PC-3 (cell line): ENCODE measurements around the gene ATP6V1G1. TPM values are rescaled to one million over a fixed set of nuclear protein-coding genes. Genes with fewer than 3 reads are reported as not detected.
"Not testable (repeated sequence)": the region's sequence is repeated elsewhere in the genome, so short reads cannot be mapped to it uniquely, and the experiment has no call there.

ENCODE experiments used
- ATAC-seq: fragments of 200-7000 bp; cut with Tn5 transposase; 2 replicates; pipeline ENCODE4 v1.9.1; 2020; ENCODE audit warnings: mild to moderate bottlenecking, moderate library complexity
- BruUV-seq: library from RNA; stranded (reverse); fragments of 400-500 nt; replicated peaks from 2 replicates; lab custom pipeline; 2021; lab: Mats Ljungman, UMichigan
- CTCF ChIA-PET: fragments of 300-600 bp; sonication (Branson Sonifier 250); formaldehyde crosslinking; loops from one replicate; lab custom pipeline; 2022; ENCODE audit warnings: antibody characterized with exemption; lab: Charles Lee
- POLR2A ChIA-PET: fragments of 300-600 bp; sonication (Branson Sonifier 250); formaldehyde crosslinking; loops from one replicate; lab custom pipeline; 2022; ENCODE audit warnings: antibody characterized with exemption; ENCODE audit not compliant: unreplicated experiment; lab: Charles Lee
- DNase-seq: peaks from one replicate; pipeline ENCODE4 v3.0.0-alpha.2; 2015
- H2AFZ ChIP-seq: fragments of 300-600 bp; sonication (generic); 2 replicates; pipeline ENCODE4 v1.6.0; 2016; ENCODE audit warnings: antibody characterized with exemption, low read length
- H3F3A ChIP-seq: fragments of 300-600 bp; sonication (generic); one replicate; pipeline ENCODE4 v1.6.0; 2017; ENCODE audit warnings: antibody characterized with exemption, low read length, control low read depth, mild to moderate bottlenecking; ENCODE audit not compliant: unreplicated experiment
- H3K27ac ChIP-seq: fragments of 300-600 bp; sonication (generic); 2 replicates; pipeline ENCODE4 v1.5.1; 2016; ENCODE audit warnings: mild to moderate bottlenecking, low read length
- H3K27me3 ChIP-seq: fragments of 300-600 bp; sonication (generic); 2 replicates; pipeline ENCODE4 v1.6.1; 2016; ENCODE audit warnings: low read length, mixed read lengths
- H3K36me3 ChIP-seq: fragments of 300-600 bp; sonication (generic); 2 replicates; pipeline ENCODE4 v1.6.1; 2016; ENCODE audit warnings: low read depth, mixed run types, low read length, mixed read lengths
- H3K4me1 ChIP-seq: fragments of 300-600 bp; sonication (generic); 2 replicates; pipeline ENCODE4 v1.5.1; 2016; ENCODE audit warnings: low read length; ENCODE audit not compliant: insufficient read depth
- H3K4me2 ChIP-seq: fragments of 300-600 bp; sonication (generic); 2 replicates; pipeline ENCODE4 v1.6.0; 2016; ENCODE audit warnings: low read length
- H3K4me3 ChIP-seq: fragments of 300-600 bp; sonication (generic); 2 replicates; pipeline ENCODE4 v1.5.1; 2016; ENCODE audit warnings: mild to moderate bottlenecking, low read length, mixed read lengths
- H3K79me2 ChIP-seq: fragments of 300-600 bp; sonication (generic); 2 replicates; pipeline ENCODE4 v1.6.1; 2017; ENCODE audit warnings: low read length, mixed read lengths
- H3K9ac ChIP-seq: fragments of 300-600 bp; sonication (generic); 2 replicates; pipeline ENCODE4 v1.6.0; 2016; ENCODE audit warnings: mild to moderate bottlenecking, low read length
- H3K9me2 ChIP-seq: fragments of 300-600 bp; sonication (generic); replicated peaks from 2 replicates; pipeline ENCODE4 v1.6.1; 2016; ENCODE audit warnings: mixed run types, low read length, mixed read lengths
- H3K9me3 ChIP-seq: fragments of 300-600 bp; sonication (generic); 2 replicates; pipeline ENCODE4 v1.6.1; 2016; ENCODE audit warnings: low read length, mixed read lengths
- H4K20me1 ChIP-seq: fragments of 300-600 bp; sonication (generic); 2 replicates; pipeline ENCODE4 v1.6.1; 2016; ENCODE audit warnings: low read length, mixed read lengths
- CTCF ChIP-seq: fragments of 300-600 bp; sonication (generic); conservative IDR thresholded peaks from 2 replicates; pipeline ENCODE4 v1.5.1; 2017; ENCODE audit warnings: antibody characterized with exemption, low read depth, mild to moderate bottlenecking, low read length
- EZH2 ChIP-seq: fragments of 300-600 bp; sonication (generic); IDR thresholded peaks from one replicate; pipeline ENCODE4 v1.6.1; 2017; ENCODE audit warnings: antibody characterized with exemption, mild to moderate bottlenecking, low read length; ENCODE audit not compliant: unreplicated experiment
- EZH2phosphoT487 ChIP-seq: fragments of 300-600 bp; sonication (generic); IDR thresholded peaks from 2 replicates; pipeline ENCODE4 v1.6.1; 2018; ENCODE audit warnings: mild to moderate bottlenecking, antibody characterized with exemption, low read length, borderline replicate concordance
- intact Hi-C: fragments of 100-400 bp; cut with micrococcal nuclease; formaldehyde crosslinking; loops from 2 replicates; pipeline ENCODE4 v1.9.0; 2023
- total RNA-seq: library from RNA; depleted of rRNA; stranded (reverse); fragments of >200 nt; gene quantifications from 2 replicates; pipeline ENCODE4 v1.2.3, GENCODE V29; 2014

Gene ATP6V1G1
- total RNA-seq, 1 experiment from 2014 or later, result 126 TPM

GRCh38 chr9:114594136-114594535 lies 6.6 kb downstream of the ATP6V1G1 start:
- Histone ChIP-seq H3K36me3 (peaks cover 45% of the 10 kb centered on the region), H4K20me1 (peaks cover 35% of the 10 kb centered on the region), H3K9me2 (no peaks in the 10 kb centered on the region), H3K9me3 (no peaks in the 10 kb centered on the region), H3K9ac (no peak overlapping the region), H3K4me3 (no peak overlapping the region), H2AFZ (no peak overlapping the region), H3K27me3 (no peaks in the 10 kb centered on the region), H3K79me2 (peaks cover 65% of the 10 kb centered on the region), H3F3A (no peaks in the 10 kb centered on the region), H3K4me2 (no peak overlapping the region), H3K27ac (no peak overlapping the region), H3K4me1 (peaks cover 20% of the 10 kb centered on the region)
- CTCF ChIA-PET, result no interaction called here
- no peak for ATAC-seq
- no peak for DNase-seq
- POLR2A ChIA-PET, result no interaction called here
- intact Hi-C loops, result no loop called here
- TF ChIP-seq EZH2phosphoT487, result no peak
- TF ChIP-seq EZH2, result no peak
- no peak for TF ChIP-seq CTCF
- BruUV-seq, result no TSS peak

DNA sequence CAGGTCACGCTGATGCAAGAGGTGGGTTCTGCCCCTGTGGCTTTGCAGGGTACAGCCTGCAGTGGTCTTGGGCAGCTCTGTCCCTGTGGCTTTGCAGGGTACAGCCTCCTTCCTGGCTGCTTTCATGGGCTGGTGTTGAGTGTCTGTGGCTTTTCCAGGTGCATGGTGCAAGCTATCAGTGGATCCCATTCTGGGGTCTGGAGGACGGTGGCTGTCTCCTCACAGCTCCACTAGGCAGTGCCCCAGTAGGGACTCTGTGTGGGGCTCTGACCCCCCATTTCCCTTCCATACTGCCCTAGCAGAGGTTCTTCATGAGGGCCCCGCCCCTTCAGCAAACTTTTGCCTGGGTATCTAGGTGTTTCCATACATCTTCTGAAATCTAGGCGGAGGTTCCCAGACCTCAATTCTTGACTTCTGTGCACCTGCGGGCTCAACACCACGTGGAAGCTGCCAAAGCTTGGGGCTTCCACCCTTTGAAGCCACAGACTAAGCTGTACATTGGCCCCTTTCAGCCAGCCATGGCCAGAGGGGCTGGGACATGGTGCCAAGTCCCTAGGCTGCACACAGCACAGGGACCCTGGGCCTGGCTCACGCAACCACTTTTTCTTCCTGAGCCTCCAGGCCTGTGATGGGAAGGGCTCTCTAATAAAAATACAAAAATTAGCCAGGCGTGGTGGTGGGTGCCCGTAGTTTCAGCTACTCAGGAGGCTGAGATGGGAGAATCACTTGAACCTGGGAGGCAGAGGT lies 13.1 kb downstream of the ATP6V1G1 start:
- H2AFZ ChIP-seq, POLR2A ChIA-PET, H3K4me2 ChIP-seq, H3K4me3 ChIP-seq, H3K9me3 ChIP-seq, H3K79me2 ChIP-seq, BruUV-seq, ATAC-seq, CTCF ChIA-PET, H3K4me1 ChIP-seq, H3F3A ChIP-seq, H4K20me1 ChIP-seq, DNase-seq, intact Hi-C loops, H3K27ac ChIP-seq, H3K9ac ChIP-seq, H3K27me3 ChIP-seq, H3K9me2 ChIP-seq: not testable (repeated sequence)
- H3K36me3 ChIP-seq, result peaks cover 23% of the 10 kb centered on the region

DNA sequence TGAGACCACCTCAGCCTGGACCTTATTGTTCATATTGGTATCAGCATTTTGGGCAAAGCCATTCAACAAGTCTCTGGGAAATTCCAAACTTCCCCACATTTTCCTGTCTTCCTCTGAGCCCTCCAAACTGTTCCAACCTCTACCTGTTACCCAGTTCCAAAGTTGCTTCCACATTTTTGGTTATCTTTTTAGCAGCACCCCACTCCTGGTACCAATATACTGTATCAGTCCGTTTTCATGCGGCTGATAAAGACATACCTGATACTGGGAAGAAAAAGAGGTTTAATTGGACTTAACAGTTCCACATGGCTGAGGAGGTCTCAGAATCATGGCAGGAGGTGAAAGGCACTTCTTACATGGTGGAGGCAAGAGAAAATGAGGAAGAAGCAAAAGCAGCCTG lies 14.2 kb downstream of the ATP6V1G1 start:
- H3K4me2 ChIP-seq, H3K27ac ChIP-seq, H3K9me3 ChIP-seq, CTCF ChIA-PET, H3K9ac ChIP-seq, H4K20me1 ChIP-seq, POLR2A ChIA-PET, BruUV-seq, H3K4me3 ChIP-seq, DNase-seq, H3K27me3 ChIP-seq, intact Hi-C loops, H3K4me1 ChIP-seq, H3K79me2 ChIP-seq, H3K9me2 ChIP-seq, ATAC-seq, H3F3A ChIP-seq, H2AFZ ChIP-seq: not testable (repeated sequence)
- H3K36me3 ChIP-seq, result peaks cover 20% of the 10 kb centered on the region
